ENCODE measurements around the gene PTPRK. TPM values are rescaled to one million over a fixed set of nuclear protein-coding genes. Genes with fewer than 3 reads are reported as not detected.
A peak's percentile ranks its signal among the peaks of the same experiment; 100 is the strongest.

PTPRK gene
- total and polyA plus RNA-seq, 2 of the 13 experiments (the other 11 are each of a cell fraction or from before 2014, with no cell fraction given) = 43.6 to 98.3 TPM

GRCh38 chr6:128230267-128230989 is 290.0 kb downstream of the PTPRK start (continued):
- TF ChIP-seq FOXK2 (IDR thresholded peaks at IDR 0.05) (no peak), LBX2 (CRISPR knock-in tag; IDR thresholded peaks at IDR 0.05; ENCODE audit: borderline replicate concordance) (no peak), CREM (IDR thresholded peaks at IDR 0.05) (peak; percentile 51; the same call in 1 of the 2 replicates), CREM (CRISPR knock-in tag; IDR thresholded peaks at IDR 0.05) (no peak), PAXIP1 (CRISPR knock-in tag; conservative IDR thresholded peaks at IDR 0.05) (peak; percentile 66), NR2F1 (CRISPR knock-in tag; IDR thresholded peaks at IDR 0.05) (no peak), SALL1 (CRISPR knock-in tag; IDR thresholded peaks at IDR 0.05) (peak; percentile 49; the same call in 1 of the 2 replicates), CREB1 (IDR thresholded peaks at IDR 0.05) (no peak), CREB1 (CRISPR knock-in tag; IDR thresholded peaks at IDR 0.05) (peak; percentile 55; the same call in 1 of the 2 replicates), DRAP1 (CRISPR knock-in tag; IDR thresholded peaks at IDR 0.05) (0 out of 2 replicates have a peak, but pooled peaks have one; percentile 2), ZNF3 (CRISPR knock-in tag; IDR thresholded peaks at IDR 0.05) (no peak), AHDC1 (CRISPR knock-in tag; IDR thresholded peaks at IDR 0.05; ENCODE audit: borderline replicate concordance) (peak; percentile 61; the same call in 1 of the 2 replicates), MYPOP (CRISPR knock-in tag; IDR thresholded peaks at IDR 0.05) (no peak), ZFP36L1 (CRISPR knock-in tag; IDR thresholded peaks at IDR 0.05) (no peak), GATAD2A (CRISPR knock-in tag; IDR thresholded peaks at IDR 0.05) (peak; percentile 41; the same call in 1 of the 2 replicates), ARID3A (IDR thresholded peaks at IDR 0.05; ENCODE audit: low read depth, low read length) (peak; percentile 68), CEBPB (IDR thresholded peaks at IDR 0.05; ENCODE audit: borderline replicate concordance, low read depth, low read length) (no peak)

Measured in HepG2 (cell line).